HUES64 (cell line): ENCODE results near the gene LIN37.

Experiments
- H3K27ac ChIP-seq: 2 replicates; pipeline ENCODE4 v1.7.0; 2013; ENCODE audit warnings: low read depth, low read length, inconsistent platforms
- H3K27me3 ChIP-seq: 2 replicates; pipeline ENCODE4 v1.6.1; 2013; ENCODE audit warnings: mild to moderate bottlenecking, low read length; ENCODE audit not compliant: insufficient read depth
- H3K36me3 ChIP-seq: 2 replicates; pipeline ENCODE4 v1.6.1; 2013; ENCODE audit warnings: mild to moderate bottlenecking, low read length; ENCODE audit not compliant: insufficient read depth
- H3K4me1 ChIP-seq: 2 replicates; pipeline ENCODE4 v1.6.1; 2013; ENCODE audit warnings: mild to moderate bottlenecking, low read length, moderate library complexity; ENCODE audit not compliant: insufficient read depth
- H3K4me3 ChIP-seq: 2 replicates; pipeline ENCODE4 v1.5.1; 2013; ENCODE audit warnings: mild to moderate bottlenecking, low read length, moderate library complexity
- H3K9ac ChIP-seq: 2 replicates; pipeline ENCODE4 v1.6.1; 2013; ENCODE audit warnings: mild to moderate bottlenecking, low read depth, low read length
- H3K9me3 ChIP-seq: 2 replicates; pipeline ENCODE4 v1.6.1; 2013; ENCODE audit warnings: low read depth, low read length; ENCODE audit not compliant: insufficient read depth
- WGBS: fragments of 150-250, 120-280 bp; methylation state at CpG from one replicate; pipeline ENCODE4 v1.1.7; 2013; ENCODE audit warnings: missing lambda C conversion rate; 5-methylcytosine and 5-hydroxymethylcytosine counted together

LIN37 gene

GRCh38 chr19:35746531-35746930 lies 1.8 kb upstream of the LIN37 start:
- H3K27ac ChIP-seq, result no peak overlapping the region

GRCh38 chr19:35750167-35750566 lies 1.8 kb downstream of the LIN37 start:
- Histone ChIP-seq H3K4me3 (no peak overlapping the region), H3K36me3 (peaks cover 3% of the 10 kb centered on the region; the same call in 1 of the 2 replicates), H3K9me3 (no peaks in the 10 kb centered on the region), H3K27me3 (peaks cover 3% of the 10 kb centered on the region), H3K9ac (no peak overlapping the region), H3K4me1 (no peaks in the 10 kb centered on the region; the same call in 1 of the 2 replicates), H3K27ac (no peak overlapping the region)
- WGBS, result 95% methylated on average over 5 of the region's 5 CpGs

More at GRCh38 chr19:35746531-35746930, 1.8 kb upstream of the LIN37 start:
- no peaks in the 10 kb centered on the region for H3K9me3 ChIP-seq
- peaks cover 9% of the 10 kb centered on the region for H3K36me3 ChIP-seq
- H3K9ac ChIP-seq, result no peak overlapping the region; the same call in 1 of the 2 replicates
- no peaks in the 10 kb centered on the region for H3K27me3 ChIP-seq
- peak overlapping the region; percentile 72 for H3K4me3 ChIP-seq
- no peaks in the 10 kb centered on the region; the same call in 1 of the 2 replicates for H3K4me1 ChIP-seq
- WGBS, result 94% methylated on average over 5 of the region's 5 CpGs

- Histone ChIP-seq H3K4me1 (peaks cover 7% of the 10 kb centered on the region; the same call in 1 of the 2 replicates), H3K36me3 (no peaks in the 10 kb centered on the region; the same call in 1 of the 2 replicates), H3K9me3 (no peaks in the 10 kb centered on the region), H3K27ac (no peak overlapping the region), H3K27me3 (peaks cover 19% of the 10 kb centered on the region), H3K9ac (no peak overlapping the region), H3K4me3 (no peak overlapping the region)
- WGBS, result 92% methylated on average over 13 of the region's 14 CpGs
Observed at GRCh38 chr19:35751839-35752745, 3.7 kb downstream of the LIN37 start.

- no peaks in the 10 kb centered on the region for H3K36me3 ChIP-seq
- no peak overlapping the region for H3K27ac ChIP-seq
- no peak overlapping the region for H3K9ac ChIP-seq
- H3K9me3 ChIP-seq, result no peaks in the 10 kb centered on the region
- H3K27me3 ChIP-seq, result peaks cover 19% of the 10 kb centered on the region
- 95% methylated on average over 19 of the region's 20 CpGs for WGBS
- peaks cover 9% of the 10 kb centered on the region; the same call in 1 of the 2 replicates for H3K4me1 ChIP-seq
- no peak overlapping the region for H3K4me3 ChIP-seq
Observed at GRCh38 chr19:35752746-35753350, 4.5 kb downstream of the LIN37 start.

DNA sequence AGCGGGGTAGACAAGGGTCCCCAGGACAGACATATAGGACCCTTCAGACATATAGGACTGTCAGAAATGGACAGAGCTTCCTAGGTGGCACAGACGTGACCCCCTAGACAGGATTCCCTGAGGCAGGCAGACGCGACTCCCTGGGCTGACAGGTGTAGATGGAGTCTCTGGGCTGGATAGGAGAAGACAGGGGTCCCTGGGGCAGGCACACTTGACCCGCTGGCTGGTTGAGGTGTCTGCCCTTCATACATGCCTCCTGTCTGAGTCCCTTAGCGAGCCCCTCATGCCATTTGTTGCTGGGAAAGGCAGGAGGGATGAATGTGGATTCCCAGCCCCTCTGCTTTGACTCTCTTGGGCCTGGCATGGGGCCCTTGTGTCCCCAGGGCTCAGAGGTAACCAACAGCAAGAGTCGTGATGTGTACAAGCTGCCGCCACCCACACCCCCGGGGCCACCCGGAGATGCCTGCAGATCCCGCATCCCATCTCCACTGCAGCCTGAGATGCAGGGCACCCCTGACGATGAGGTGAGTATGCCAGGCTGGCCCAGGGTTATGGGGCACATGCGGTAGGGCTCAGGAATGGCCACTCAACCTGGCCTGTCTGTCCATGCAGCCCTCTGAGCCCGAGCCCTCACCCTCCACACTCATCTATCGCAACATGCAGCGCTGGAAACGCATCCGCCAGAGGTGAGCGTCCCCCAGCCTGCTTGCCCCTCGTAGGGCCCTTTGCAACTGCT lies 5.4 kb downstream of the LIN37 start:
- 94% methylated on average over 20 of the region's 20 CpGs for WGBS
- no peak overlapping the region for H3K4me3 ChIP-seq
- H3K27ac ChIP-seq, result no peak overlapping the region

GRCh38 chr19:35754370-35755130 lies 6.2 kb downstream of the LIN37 start:
- no peaks in the 10 kb centered on the region for H3K36me3 ChIP-seq
- no peak overlapping the region for H3K27ac ChIP-seq
- H3K27me3 ChIP-seq, result peaks cover 19% of the 10 kb centered on the region
- H3K4me1 ChIP-seq, result peaks cover 9% of the 10 kb centered on the region; the same call in 1 of the 2 replicates
- H3K9ac ChIP-seq, result no peak overlapping the region
- 88% methylated on average over 13 of the region's 13 CpGs for WGBS
- H3K4me3 ChIP-seq, result no peak overlapping the region
- H3K9me3 ChIP-seq, result no peaks in the 10 kb centered on the region

More for the DNA sequence above, 5.4 kb downstream of the LIN37 start:
- no peaks in the 10 kb centered on the region for H3K9me3 ChIP-seq
- H3K9ac ChIP-seq, result no peak overlapping the region
- no peaks in the 10 kb centered on the region for H3K36me3 ChIP-seq
- H3K27me3 ChIP-seq, result peaks cover 19% of the 10 kb centered on the region
- H3K4me1 ChIP-seq, result peaks cover 9% of the 10 kb centered on the region; the same call in 1 of the 2 replicates

- Histone ChIP-seq H3K9ac (peak overlapping the region; percentile 3; the same call in 1 of the 2 replicates), H3K36me3 (peaks cover 3% of the 10 kb centered on the region; the same call in 1 of the 2 replicates), H3K4me3 (peak overlapping the region; percentile 56), H3K4me1 (peaks cover 9% of the 10 kb centered on the region; the same call in 1 of the 2 replicates), H3K27ac (no peak overlapping the region), H3K27me3 (peaks cover 19% of the 10 kb centered on the region), H3K9me3 (no peaks in the 10 kb centered on the region)
- 41% methylated on average over 17 of the region's 17 CpGs for WGBS
Observed at GRCh38 chr19:35755131-35755549, 6.8 kb downstream of the LIN37 start.

GRCh38 chr19:35755550-35756376 lies 7.4 kb downstream of the LIN37 start:
- Histone ChIP-seq H3K9me3 (no peaks in the 10 kb centered on the region), H3K36me3 (peaks cover 9% of the 10 kb centered on the region), H3K4me3 (peak overlapping the region; percentile 56), H3K27ac (no peak overlapping the region), H3K9ac (peak overlapping the region; percentile 3; the same call in 1 of the 2 replicates), H3K27me3 (peaks cover 19% of the 10 kb centered on the region), H3K4me1 (peaks cover 9% of the 10 kb centered on the region; the same call in 1 of the 2 replicates)
- 7% methylated on average over 74 of the region's 74 CpGs for WGBS

DNA sequence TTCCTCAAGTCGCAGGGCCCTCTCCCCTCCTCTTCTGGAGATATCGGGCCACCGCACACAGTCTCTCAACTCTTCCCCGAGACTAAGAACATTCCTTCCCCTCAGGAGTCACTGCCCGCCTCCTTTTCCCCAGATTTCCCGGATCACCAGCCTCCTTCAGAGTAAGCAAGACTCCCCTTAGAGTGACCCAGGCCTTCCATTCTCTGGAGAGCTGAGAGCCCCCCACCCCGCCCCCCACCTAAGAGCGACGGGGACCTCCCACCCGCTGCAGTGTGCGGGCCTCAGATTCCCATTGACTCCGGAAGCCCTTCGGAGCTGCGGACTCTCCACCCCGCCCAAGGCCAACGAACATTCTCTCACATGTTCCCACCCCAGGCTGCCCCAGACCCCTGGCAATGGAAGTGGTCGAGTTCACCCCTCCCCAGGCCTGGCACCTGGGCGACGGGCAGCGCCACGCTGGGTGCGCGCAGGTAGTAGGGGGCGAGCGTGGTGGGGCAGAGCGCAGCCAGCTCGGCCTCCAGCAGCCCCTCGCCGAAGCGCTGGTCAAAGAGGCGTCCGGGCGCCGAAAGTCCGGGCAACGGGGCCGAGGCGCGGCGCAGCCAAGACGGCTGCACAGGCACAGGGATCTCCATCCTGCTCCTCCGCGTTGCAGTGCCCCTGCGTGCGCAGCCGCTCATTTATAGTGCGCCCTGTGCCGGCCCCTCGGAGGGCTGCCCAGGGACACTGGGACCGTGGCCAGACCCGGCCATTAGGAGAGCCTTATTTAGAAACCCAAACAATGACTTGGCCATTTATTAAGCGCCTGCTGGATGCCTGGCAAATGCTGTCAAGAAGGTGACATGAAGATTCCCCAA lies 8.2 kb downstream of the LIN37 start, which contains the start of gene HSPB6:
HSPB6 (minus strand) TSS at position 653 of the 854 bp plus-strand sequence; CDS start at position 632, 21 bp downstream.
- Histone ChIP-seq H3K36me3 (peaks cover 14% of the 10 kb centered on the region), H3K4me1 (peaks cover 9% of the 10 kb centered on the region; the same call in 1 of the 2 replicates), H3K9me3 (no peaks in the 10 kb centered on the region), H3K9ac (peak within 1 kb of the TSS; percentile 52), H3K27ac (peak within 1 kb of the TSS; percentile 80), H3K27me3 (peaks cover 19% of the 10 kb centered on the region), H3K4me3 (peak within 1 kb of the TSS; percentile 98)
- 32% methylated on average over 52 of the region's 52 CpGs for whole genome bisulfite sequencing
